ENCODE measurements around the gene YDJC.
A peak's percentile ranks its signal among the peaks of the same experiment; 100 is the strongest.
"Not testable (repeated sequence)": the region's sequence is repeated elsewhere in the genome, so short reads cannot be mapped to it uniquely, and the experiment has no call there.

The YDJC gene

DNA sequence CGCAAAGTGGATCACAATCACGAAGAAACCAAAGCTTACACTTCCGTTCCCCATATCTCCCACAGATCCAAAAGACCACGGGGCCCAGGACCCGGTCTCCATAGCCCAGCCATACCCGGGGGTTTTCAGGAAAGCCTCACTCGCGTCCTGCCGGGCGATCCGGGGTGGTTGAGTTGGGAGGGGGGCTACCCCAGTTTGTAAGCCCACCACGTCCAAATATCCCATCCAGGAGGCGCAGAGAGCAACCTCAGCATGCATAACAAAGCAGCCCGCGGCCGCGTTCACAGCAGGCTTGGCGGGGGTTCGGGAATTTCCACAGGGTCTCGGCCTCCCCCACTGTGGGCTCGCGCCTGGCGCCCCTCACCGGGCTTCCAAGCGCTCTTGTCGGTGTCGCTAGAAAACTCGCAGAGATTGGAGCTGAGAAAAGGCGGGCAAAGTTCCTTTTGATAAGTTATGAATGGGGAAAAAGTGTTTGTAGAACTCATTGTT is 21.7 kb upstream of the YDJC start:
- no peak for DNase-seq

DNA sequence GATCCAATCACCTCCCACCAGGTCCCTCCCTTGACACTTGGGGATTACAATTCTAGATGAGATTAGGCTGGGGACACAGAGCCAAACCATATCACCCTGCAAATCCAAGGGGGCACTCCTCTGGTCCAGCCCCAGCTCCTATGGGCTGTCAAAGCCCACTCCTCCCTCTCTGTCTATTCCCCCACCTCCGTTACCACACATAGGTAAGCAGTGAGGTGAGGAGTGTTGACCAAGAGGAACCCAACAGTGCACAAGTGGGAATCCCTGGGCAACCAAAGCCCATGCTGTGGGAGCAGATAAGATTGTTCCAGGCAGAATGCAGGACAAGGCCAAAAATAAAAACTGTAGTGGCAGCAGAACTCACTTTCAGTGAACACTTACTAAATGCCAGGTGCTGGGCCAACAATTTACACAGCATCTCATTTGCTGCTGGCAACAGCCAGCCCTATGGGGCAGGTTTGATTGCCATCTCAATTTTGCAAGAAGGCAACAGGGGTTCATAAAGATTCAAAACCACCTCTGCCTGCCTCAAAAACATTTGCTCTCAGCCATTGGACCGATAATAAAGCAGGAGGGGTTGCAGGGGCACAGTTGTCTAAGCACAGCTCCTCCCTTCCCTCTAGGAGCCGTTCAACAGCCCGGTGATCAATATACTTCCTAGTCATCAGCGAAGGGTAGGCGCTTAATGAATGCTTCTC is 21.1 kb upstream of the YDJC start:
- DNase-seq = no peak

DNA sequence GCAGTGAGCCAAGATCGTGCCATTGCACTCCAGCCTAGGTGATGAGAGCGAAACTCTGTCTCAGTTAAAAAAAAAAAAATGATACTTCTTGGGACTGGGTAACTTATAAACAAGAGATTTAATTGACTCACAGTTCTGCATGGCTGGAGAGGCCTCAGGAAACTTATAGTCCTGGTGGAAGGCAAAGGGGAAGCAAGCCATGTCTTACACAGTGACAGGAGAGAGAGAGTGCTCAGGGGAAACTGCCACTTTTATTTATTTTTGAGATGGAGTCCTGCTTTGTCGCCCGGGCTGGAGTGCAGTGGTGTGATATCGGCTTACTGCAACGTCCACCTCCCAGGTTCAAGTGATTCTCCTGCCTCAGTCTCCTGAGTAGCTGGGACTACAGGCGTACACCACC is 20.5 kb upstream of the YDJC start:
- no peak for DNase-seq

DNA sequence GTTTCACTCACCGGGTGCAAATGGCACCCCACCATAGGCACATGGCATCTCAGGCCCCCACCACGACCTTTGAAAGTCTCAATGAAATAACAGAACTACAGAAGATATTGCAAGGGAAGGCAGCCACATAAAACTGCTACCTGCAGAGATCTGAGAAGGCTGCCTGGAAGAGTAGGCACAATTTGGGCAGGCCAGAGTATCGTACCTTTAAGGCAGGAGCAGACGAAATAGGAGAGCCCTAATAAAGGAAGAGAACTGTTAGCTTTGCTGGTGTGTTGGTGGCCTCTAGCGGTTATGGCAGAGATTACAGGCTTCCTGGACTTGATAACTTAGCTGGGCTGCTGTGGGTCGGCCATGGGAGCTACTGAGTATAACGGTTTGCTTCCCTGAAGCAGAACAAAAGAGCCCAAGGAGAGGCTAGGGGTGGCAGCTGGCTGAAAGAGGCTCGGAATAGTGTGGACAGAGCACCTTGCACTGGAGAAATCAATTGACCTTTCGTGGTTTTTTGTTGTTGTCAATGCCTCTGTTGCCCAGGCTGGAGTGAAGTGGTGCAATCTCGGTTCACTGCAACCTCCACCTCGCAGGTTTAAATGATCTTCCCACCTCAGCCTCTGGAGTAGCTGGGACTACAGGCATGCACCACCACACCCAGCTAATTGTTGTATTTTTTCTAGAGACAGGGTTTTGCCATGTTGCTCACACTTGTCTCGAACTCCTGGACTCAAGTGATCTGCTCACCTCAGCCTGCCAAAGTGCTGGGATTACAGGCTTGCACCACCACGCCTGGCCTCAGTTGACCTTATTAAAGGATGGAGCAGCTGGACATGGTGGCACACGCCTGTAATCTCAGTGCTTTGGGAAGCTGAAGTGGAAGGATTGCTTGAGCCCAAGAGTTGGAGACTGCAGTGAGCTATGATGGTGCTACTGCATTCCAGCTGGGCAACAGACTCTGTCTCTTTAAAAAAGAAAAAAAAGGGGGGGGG is 17.1 kb upstream of the YDJC start:
- DNase-seq = no peak

DNA sequence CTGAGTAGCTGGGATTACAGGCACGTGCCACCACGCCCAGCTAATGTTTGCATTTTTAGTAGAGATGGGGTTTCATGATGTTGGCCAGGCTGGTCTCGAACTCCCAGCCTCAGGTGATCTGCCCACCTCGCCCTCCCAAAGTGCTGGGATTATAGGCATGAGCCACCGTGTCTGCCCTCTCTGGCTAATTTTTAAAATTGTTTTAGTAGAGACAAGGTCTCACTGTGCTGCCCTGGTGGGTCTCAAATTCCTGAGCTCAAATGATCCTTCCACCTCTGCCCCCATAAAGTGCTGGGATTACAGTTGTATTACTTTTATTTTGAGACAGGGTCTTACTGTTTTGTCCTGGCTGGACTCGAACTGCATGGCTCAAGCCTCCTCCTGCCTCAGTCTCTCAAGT is 15.7 kb upstream of the YDJC start:
- DNase-seq = not testable (repeated sequence)

DNA sequence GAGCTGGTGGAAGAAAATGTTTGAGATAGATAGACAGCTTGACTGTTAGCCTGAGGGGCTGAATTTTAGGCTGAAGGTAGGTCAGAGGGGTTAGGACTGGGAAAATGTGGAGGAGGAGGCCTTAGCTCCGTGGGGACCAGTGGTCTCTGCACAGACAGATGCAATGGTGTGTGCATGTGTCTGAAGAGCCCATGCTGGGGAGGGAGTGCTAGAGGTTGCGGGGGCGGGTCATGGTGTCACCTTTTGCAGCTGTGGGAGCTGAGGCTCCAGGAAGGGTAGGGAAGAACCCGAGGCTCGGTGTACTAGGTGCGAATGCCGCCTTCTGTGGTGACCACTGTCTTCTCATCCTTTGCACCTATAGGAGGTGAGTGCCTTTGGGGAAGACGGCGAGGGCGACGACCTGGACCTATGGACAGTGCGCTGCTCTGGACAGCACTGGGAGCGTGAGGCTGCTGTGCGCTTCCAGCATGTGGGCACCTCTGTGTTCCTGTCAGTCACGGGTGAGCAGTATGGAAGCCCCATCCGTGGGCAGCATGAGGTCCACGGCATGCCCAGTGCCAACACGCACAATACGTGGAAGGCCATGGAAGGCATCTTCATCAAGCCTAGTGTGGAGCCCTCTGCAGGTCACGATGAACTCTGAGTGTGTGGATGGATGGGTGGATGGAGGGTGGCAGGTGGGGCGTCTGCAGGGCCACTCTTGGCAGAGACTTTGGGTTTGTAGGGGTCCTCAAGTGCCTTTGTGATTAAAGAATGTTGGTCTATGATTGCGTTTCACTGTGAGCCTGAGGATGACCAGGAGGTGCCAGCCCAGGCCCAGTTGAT is 13.9 kb upstream of the YDJC start:
- DNase-seq = no peak

DNA sequence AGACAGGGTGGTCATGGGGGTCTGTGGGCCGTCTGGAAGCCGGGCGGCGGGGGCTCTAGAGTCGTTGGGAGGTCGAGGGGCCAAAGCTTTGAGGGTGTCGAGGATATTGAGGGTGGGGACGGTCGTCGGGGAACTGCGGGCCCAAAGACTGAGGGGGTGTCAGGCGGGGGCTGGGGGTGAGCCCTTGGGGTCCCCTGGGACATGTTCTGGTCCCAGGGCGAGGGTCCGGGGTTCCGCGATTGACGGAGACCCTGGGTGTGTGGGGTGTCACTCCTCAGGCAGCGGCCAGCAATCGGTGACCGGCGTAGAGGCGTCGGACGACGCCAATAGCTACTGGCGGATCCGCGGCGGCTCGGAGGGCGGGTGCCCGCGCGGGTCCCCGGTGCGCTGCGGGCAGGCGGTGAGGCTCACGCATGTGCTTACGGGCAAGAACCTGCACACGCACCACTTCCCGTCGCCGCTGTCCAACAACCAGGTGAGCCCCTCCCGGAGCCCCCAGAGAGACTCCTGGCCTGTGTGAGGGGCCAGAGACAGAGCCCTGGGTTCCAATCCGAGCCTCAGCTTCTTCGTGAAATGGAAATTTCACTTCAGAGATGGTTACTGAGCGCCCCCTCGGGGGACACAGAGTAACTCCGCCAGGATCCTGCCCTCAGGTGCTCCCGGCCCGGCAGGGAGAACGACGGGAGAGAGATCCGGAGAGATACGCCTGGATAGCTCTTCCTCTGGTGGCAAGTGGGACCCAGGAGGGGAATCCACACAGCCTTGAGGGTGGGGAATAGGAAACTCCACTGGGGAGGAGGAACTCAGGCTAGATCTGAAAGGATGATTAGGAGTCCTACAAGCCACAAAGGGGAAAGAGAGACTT is 13.0 kb upstream of the YDJC start:
- no peak for DNase-seq

DNA sequence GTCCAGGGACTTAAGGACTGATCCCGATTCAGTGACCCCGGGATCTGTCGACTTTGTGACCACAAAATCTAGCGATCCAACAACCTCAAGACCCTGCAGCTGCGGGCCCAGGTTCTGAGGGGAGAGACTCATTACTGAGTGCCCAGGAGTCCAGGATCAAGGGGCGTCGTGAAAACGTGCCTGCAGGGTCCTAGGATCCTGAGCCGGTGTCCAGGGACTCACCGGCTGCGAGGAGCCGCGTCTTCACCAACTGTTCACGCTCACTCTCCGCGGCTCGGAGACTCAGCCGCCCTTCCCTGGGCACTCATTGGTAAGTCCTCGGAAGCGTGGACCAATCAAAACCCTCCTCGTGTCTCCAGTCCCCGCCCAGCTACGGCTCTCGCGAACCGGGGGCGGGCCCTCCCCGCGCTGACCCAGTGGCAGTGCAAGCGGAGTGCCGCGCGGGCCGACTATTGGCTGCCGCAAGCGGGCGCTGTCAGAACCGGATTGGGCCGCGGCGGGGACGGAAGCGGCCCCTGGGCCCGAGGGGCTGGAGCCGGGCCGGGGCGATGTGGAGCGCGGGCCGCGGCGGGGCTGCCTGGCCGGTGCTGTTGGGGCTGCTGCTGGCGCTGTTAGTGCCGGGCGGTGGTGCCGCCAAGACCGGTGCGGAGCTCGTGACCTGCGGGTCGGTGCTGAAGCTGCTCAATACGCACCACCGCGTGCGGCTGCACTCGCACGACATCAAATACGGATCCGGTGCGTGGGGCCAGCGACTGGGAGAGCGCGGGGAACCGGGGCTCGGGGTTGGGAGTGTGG is 12.2 kb upstream of the YDJC start, which contains the start of gene SDF2L1:
SDF2L1 (plus strand) TSS at position 514 of the 795 bp plus-strand sequence; CDS start at position 549, 35 bp downstream.
- DNase-seq = peak; percentile 89

DNA sequence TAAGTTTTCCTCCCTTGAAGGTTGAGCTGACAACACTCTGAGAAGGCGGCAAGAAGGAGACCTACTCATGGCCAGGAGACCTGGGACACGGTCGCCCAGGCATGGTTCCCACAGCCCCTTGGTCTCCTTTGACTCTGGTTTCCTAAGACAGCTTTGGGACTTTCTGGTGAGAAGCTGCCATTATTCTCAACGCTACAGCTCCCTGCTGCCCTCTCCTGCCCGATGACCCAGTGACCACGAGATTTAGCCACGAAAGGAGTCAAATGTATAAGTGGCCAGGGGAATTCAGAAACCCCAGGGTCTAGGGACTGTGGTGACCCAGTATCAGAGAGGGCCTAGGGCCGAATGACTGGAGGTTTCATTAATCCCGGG is 11.6 kb upstream of the YDJC start:
- DNase-seq = no peak

DNA sequence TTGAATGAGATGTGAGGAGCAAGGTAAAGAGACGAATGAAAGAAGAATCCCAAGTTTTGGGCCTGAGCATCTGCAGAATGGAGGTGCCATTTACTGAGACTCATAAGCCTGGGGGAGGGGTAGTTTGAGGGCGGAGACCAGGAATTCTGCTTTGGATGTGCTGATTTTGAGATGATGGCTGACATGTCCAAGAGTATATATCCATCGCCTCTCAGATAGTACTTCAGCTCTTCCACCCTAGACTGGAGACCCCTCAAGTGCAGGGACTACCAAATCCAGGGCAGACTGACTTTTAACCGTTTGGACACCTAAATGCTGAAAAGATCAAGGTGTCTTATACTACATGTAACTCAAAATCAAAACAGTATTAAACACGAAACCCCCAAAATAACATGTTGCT is 11.0 kb upstream of the YDJC start:
- no peak for DNase-seq

DNA sequence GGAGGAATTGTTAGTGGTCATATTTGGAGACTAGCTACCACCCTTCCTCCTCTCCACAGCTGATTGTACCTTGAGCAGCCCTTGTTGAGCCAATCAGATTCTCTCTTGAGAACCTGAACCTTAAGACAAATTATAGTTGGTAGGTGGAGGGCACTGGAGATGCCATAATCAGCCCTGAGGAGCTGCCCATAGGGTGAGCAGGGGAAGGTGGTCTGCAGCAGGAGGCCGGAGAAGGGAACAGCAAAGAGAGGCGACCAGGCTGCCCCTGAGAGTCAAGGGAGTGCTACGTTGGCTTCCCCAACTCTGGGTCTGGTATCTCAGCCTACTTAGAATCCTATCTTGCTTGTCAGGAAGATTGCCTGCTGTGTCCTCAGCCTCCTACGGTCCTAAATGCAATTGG is 9.5 kb upstream of the YDJC start:
- DNase-seq = no peak

DNA sequence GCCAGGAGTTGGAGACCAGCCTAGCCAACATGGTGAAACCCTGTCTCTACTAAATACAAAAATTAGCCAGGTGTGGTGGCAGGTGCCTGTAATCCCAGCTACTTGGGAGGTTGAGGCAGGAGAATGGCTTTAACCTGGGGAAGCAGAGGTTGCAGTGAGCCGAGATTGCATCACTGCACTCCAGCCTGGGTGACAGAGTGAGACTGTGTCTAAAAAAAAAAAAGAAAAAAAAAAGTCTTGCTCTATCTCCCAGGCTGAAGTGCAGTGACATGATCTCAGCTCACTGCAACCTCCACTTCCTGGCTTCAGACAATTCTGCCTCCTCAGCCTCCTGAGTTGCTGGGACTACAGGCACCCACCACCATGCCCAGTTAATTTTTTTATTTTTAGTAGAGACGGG is 7.6 kb upstream of the YDJC start:
- not testable (repeated sequence) for DNase-seq

DNA sequence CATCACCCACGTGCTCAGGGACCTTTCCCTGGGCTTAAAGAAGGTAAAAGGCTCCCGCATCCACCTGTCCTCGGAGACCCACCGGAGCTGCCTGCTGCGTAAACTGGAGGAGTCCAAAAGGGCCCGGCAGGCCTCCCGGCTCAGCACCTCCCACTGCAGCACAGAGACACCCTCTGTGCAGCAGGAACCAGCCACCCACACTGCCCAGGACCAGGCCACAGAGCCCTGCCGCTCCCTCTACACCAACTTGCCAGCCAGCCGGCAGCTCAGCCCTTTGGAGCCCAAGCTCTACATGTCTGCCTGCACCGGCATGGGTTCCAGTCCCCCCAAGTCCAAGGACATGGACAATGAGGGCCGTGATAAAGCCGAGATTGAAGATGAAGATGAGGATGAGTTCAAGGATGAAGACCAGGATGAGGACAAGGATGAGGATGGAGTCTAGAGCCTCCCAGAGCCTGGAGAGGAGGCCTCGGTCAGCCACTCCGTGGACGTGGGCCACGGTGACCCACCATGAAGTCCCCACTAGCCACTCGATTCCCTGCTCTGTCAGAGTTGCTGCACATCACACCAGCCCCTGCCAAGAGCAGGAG is 6.9 kb upstream of the YDJC start:
- DNase-seq = no peak

DNA sequence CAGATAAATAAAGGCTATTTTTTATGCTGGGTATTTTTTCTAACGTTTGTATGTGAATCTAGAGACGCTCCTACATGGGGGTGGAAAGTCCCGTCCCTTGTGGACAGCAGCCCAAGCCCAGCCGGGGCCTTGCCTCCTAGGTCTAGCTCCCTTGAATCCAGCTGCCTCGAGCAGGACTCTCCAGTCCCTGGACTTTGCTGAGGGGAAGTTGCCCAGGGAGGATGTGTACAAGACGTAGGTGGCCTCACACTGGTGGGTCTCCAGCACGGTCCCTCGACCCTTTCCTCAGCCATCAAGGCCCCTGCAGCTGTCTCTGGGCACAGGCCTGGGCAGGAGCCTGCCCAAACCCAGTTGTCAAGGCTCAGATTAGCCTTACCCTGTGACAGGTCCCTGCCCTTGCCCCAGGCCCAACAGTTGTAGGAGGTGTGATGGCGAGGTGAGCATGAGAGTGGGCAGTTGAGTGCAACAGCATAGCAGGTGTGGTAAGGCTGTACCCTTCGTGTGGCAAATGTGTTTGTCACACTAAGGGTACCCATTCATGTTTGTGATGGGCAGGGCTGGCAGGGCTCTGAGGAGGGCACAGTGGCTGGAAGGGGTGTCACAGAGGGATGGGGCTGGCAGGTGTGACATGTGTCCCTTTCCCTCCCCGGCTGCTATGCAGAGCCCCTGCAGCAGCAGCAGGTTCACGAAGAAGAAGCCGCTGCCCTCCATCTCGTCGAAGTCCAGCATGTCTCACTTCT is 6.1 kb upstream of the YDJC start:
- no peak for DNase-seq

DNA sequence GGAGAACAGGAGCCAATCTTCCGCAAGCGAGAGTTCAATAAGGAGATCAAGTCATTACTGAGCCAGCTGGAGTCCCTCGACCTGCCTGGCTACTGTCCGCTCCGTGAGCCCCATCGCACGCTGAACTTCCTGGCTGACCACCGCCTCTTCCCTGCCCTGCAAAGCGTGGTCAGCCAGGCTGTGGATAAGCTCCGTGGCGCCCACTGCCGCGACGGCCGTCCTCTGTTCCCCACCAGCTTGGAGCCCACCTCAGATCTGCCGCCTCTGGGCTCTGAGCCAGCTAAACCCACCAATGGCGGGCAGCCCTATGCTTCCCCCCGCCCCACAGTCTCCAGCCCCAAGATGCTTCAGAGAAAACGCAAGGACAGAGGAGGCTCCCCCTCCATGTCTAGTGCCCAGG is 5.0 kb upstream of the YDJC start:
- DNase-seq = no peak

DNA sequence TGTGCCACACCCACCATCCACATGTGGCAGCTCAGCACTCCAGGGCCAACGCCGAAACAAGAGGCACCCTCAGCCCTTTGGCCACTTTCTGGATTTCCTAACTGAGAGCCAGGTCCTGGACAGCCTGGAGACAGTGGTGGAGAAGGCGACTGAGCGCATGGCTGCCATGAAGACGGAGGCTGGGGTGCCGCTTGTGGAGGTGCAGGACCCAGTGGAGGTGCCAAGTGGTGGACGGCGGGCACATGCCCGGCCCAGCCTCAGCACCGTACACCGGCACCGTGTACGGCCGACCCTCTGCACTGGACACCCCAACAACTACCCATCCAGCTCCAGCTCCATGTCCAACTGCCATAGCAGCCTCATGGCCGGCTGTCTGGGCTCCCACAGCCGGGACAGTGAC is 4.3 kb upstream of the YDJC start:
- DNase-seq = no peak

DNA sequence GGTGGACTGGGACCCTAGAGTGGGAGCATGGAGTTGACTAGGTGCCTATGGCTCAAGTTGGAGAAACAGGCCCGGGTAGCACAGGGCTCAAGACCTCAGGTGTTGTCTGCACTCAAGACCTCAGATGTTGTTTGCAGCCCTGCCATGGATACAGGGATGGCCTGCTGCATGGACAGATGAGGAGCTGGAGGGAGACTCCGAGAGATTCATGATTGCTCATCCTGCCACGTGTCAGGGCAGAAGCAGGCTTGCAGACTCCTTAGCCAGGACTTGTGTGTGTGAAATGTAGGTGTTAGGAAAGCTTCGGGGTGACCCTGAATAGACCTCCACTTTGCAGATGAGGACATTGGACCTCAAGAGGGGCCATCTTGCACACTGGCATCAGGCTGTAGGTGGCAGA is 3.7 kb upstream of the YDJC start:
- no peak for DNase-seq

DNA sequence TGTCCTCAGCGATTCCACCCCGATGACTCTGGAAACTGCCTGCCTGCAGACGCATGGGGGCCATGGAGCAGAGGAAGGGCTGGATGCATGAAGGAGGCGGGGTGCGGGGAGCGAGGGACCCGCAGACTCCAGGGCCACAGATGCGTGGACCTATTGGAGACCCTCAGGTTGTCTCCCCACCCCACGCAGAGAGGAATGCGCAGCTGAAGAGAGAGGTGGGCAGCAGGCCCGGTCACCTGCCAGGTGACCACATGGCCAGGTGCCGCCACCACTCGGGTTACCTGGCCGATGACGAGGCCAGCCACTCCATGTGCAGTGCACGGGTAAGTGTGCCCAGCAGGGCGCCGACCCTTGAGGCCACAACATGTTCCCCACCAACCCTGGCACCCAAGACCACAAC is 3.1 kb upstream of the YDJC start:
- DNase-seq = no peak

DNA sequence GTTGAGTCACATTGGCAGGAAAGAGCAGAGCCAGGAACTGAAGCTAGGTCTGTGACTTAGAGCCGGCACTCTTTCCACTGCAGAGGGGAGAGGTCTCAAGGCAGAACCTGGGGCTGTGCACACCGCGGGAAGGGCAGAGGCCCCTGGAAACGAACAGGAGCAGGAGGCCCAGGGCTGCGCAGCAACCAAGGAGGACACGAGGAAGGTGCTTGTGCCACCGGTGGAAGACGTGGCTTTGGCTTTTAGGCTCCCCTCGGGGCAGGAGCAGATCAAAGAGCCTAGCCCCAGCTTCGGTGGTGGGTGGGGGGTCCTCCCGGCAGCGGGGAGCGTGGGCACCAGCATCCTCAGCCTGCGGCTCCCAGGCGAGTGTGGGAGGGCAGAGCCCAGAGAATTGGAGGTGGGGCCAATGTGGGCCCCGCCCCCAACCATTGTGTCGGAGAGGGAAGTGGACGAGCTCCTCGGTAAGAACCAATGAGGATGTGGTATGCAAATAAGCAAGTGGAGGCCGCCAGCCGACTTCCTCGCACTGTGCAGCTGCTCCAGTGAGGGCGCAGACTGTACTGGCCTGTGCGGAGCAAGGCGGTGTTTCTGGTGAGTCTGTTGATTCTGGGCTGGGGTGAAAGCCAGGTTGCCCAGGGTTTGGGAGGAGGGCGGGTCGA is 2.5 kb upstream of the YDJC start, which contains the start of gene CCDC116:
CCDC116 (plus strand) TSS at position 524 of the 659 bp plus-strand sequence. CDS start 422 bp downstream, outside the sequence.
- DNase-seq = no peak

All from cortex of kidney (tissue), 1 donor.